B cell (primary cell): Measurements from ENCODE around the gene CALHM3. TPM values are rescaled to one million over a fixed set of nuclear protein-coding genes. Genes with fewer than 3 reads are reported as not detected.

Experiments
- ATAC-seq: fragments of 200-7000 bp; cut with Tn5 transposase; one replicate; pipeline ENCODE4 v1.10.0; 2021; ENCODE audit warnings: low read depth, mild to moderate bottlenecking, moderate number of reproducible peaks, moderate library complexity
- CTCF ChIA-PET: fragments of 350-600 bp; sonication (Branson Sonifier 250); formaldehyde crosslinking; loops from one replicate; lab custom pipeline; 2021; ENCODE audit warnings: antibody characterized with exemption, inconsistent platforms; lab: Charles Lee
- POLR2A ChIA-PET: fragments of 350-600 bp; sonication (Branson Sonifier 250); formaldehyde crosslinking; loops from one replicate; lab custom pipeline; 2021; ENCODE audit warnings: antibody characterized with exemption; lab: Charles Lee
- DNase-seq: peaks from one replicate; pipeline ENCODE4 v3.0.0; 2013
- H2AFZ ChIP-seq: 2 replicates; pipeline ENCODE4 v1.6.1; 2012; ENCODE audit warnings: mild to moderate bottlenecking, low read depth, low read length; ENCODE audit not compliant: insufficient read depth, poor library complexity, severe bottlenecking
- H3K27ac ChIP-seq, 2 donors: 1 replicate in 1 of 2; 2 replicates in 1 of 2; pipeline ENCODE4 v1.5.1; 2012 to 2013; ENCODE audit warnings: low read length in 2 of 2, mild to moderate bottlenecking in 2 of 2, moderate library complexity in 1 of 2
- H3K27me3 ChIP-seq, 4 experiments: fragments of 200-600 bp in 1 of 4; sonication (generic) in 1 of 4; replicated peaks in 1 of 4; 1 replicate in 2 of 4; 2 replicates in 2 of 4; pipeline versions ENCODE4 v1.6.1 to v1.7.0; 2013 to 2016; ENCODE audit warnings: low read length in 3 of 4, mild to moderate bottlenecking in 2 of 4, mixed read lengths in 1 of 4, moderate library complexity in 1 of 4; ENCODE audit not compliant: insufficient read depth in 4 of 4, control insufficient read depth in 3 of 4; ENCODE audit errors: control extremely low read depth in 1 of 4
- H3K36me3 ChIP-seq, 2 experiments: replicated peaks in 1 of 2; 1 replicate in 1 of 2; 2 replicates in 1 of 2; pipeline versions ENCODE4 v1.6.1 to v1.7.1; 2013; ENCODE audit warnings: low read length in 1 of 2; ENCODE audit not compliant: insufficient read depth in 2 of 2, control insufficient read depth in 1 of 2; ENCODE audit errors: control extremely low read depth in 1 of 2, extremely low read depth in 1 of 2
- H3K4me1 ChIP-seq, 2 donors: fragments of 200-600 bp in 1 of 2; sonication (generic) in 1 of 2; 1 replicate in 1 of 2; 2 replicates in 1 of 2; pipeline versions ENCODE4 v1.5.1 to v1.6.1; 2013 to 2017; ENCODE audit warnings: low read length in 2 of 2; ENCODE audit not compliant: control insufficient read depth in 2 of 2, insufficient read depth in 2 of 2
- H3K4me2 ChIP-seq: replicated peaks from 2 replicates; pipeline ENCODE3; 2012; ENCODE audit warnings: mild to moderate bottlenecking, low read depth, low read length; ENCODE audit not compliant: poor library complexity, severe bottlenecking
- H3K4me3 ChIP-seq, 5 experiments: fragments of 200-600 bp in 1 of 5; sonication (generic) in 1 of 5; 1 replicate in 3 of 5; 2 replicates in 2 of 5; pipeline versions ENCODE4 v1.5.1 to v1.7.0; 2011 to 2016; ENCODE audit warnings: low read length in 4 of 5, mild to moderate bottlenecking in 4 of 5, low read depth in 2 of 5, control low read depth in 1 of 5, moderate library complexity in 1 of 5; ENCODE audit not compliant: insufficient read depth in 1 of 5; ENCODE audit errors: control extremely low read depth in 1 of 5, extremely low read depth in 1 of 5
- H3K79me2 ChIP-seq: fragments of 200-600 bp; sonication (generic); one replicate; pipeline ENCODE4 v1.6.0; 2016; ENCODE audit warnings: low read length; ENCODE audit not compliant: control insufficient read depth, insufficient read depth
- H3K9ac ChIP-seq: fragments of 200-600 bp; sonication (generic); 2 replicates; pipeline ENCODE4 v1.6.1; 2017; ENCODE audit warnings: mild to moderate bottlenecking, low read length, moderate library complexity
- H3K9me3 ChIP-seq, 3 donors: one replicate each; pipeline versions ENCODE4 v1.6.1 to v1.7.1; 2013; ENCODE audit warnings: low read length in 2 of 3; ENCODE audit not compliant: control insufficient read depth in 2 of 3, insufficient read depth in 1 of 3; ENCODE audit errors: control extremely low read depth in 1 of 3
- H4K20me1 ChIP-seq: 2 replicates; pipeline ENCODE4 v1.6.0; 2012; ENCODE audit warnings: mild to moderate bottlenecking, low read length; ENCODE audit not compliant: insufficient read depth, control insufficient read depth, poor library complexity, severe bottlenecking
- H3K27ac Mint-ChIP-seq: one replicate; pipeline ENCODE4 v1.8.0; 2021; ENCODE audit warnings: mixed read lengths
- H3K27me3 Mint-ChIP-seq: one replicate; pipeline ENCODE4 v1.8.0; 2021; ENCODE audit warnings: mixed read lengths
- H3K4me1 Mint-ChIP-seq: one replicate; pipeline ENCODE4 v1.8.0; 2021; ENCODE audit warnings: mixed read lengths
- H3K4me3 Mint-ChIP-seq: one replicate; pipeline ENCODE4 v1.8.0; 2021; ENCODE audit warnings: mixed read lengths
- H3K9me3 Mint-ChIP-seq: one replicate; pipeline ENCODE4 v1.8.0; 2022; ENCODE audit warnings: mixed read lengths; ENCODE audit not compliant: insufficient read depth
- EZH2 ChIP-seq: IDR thresholded peaks from 2 replicates; pipeline ENCODE4 v1.6.1; 2012; ENCODE audit warnings: borderline replicate concordance, low read depth, mild to moderate bottlenecking, moderate library complexity, low read length; ENCODE audit not compliant: insufficient read depth, poor library complexity, severe bottlenecking
- WGBS: methylation state at CpG from one replicate; pipeline ENCODE4 v1.1.5; 2013; ENCODE audit warnings: missing lambda C conversion rate; ENCODE audit not compliant: insufficient coverage; 5-methylcytosine and 5-hydroxymethylcytosine counted together
- intact Hi-C: fragments of 100-400 bp; cut with micrococcal nuclease; formaldehyde crosslinking; loops from one replicate; pipeline ENCODE4 v1.10.0; 2022
- polyA plus RNA-seq: library from polyadenylated mRNA; depleted of rRNA; stranded (reverse); fragments of >200 nt; gene quantifications from 2 replicates; pipeline ENCODE4 v1.2.3, GENCODE V29; 2012
- total RNA-seq, 2 donors: library from RNA; stranded (reverse); fragments of 120-200 nt in 1 of 2; gene quantifications; 1 replicate in 1 of 2; 2 replicates in 1 of 2; pipeline versions ENCODE4 v1.2.3 to v1.2.4, GENCODE V29; 2013 to 2022
- TF ChIP-seq, protein P1 (sequence below): fragments of 200-600 bp; IDR thresholded peaks from one replicate; pipeline ENCODE4 v1.8.0; 2022; ENCODE audit warnings: antibody characterized with exemption, mild to moderate bottlenecking

The CALHM3 gene
- total and polyA plus RNA-seq, 2 donors (not counting 1 experiment from before 2014, with no cell fraction given): not detected

DNA sequence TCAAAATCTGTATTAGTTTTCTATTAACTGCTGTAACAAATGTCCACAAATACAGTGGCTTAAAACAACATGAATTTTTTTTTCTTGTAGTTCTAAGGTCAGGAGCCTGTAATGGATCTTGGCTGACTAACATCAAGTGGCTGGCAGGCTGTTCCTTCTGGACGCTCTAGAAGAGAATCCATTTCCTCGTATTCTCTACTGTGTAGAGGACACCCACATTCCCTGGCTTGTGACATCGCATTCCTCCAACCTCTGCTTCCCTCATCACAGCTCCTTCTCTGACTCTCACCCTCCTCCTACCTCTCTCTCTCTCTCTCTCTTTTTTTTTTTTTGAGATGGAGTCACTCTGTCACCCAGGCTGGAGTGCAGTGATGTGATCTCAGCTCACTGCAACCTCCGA, 15.5 kb downstream of the CALHM3 start:
- H3K4me3 Mint-ChIP-seq: no peak overlapping the region
- POLR2A ChIA-PET: no interaction called here
- H3K9me3 Mint-ChIP-seq: no peaks in the 10 kb centered on the region
- no peaks in the 10 kb centered on the region for H3K79me2 ChIP-seq
- H3K4me1 ChIP-seq: peaks cover 14 to 43% of the 10 kb centered on the region in 2 donors
- H3K27ac ChIP-seq: no peak overlapping the region
- no peaks in the 10 kb centered on the region for H3K27me3 Mint-ChIP-seq
- H4K20me1 ChIP-seq: no peaks in the 10 kb centered on the region
- H3K27ac Mint-ChIP-seq: no peak overlapping the region
- no peaks in the 10 kb centered on the region for H3K9me3 ChIP-seq
- no peaks in the 10 kb centered on the region for H3K36me3 ChIP-seq
- H3K4me1 Mint-ChIP-seq: peaks cover 38% of the 10 kb centered on the region
- H3K9ac ChIP-seq: no peak overlapping the region
- H3K4me2 ChIP-seq: no peak overlapping the region
- no peak overlapping the region for H3K4me3 ChIP-seq
- 100% methylated on average over 1 of the region's 4 CpGs for WGBS
- CTCF ChIA-PET: interaction anchor here (1.5 to 1.6 kb wide), 2 partner anchors 11 to 13 kb away, joined by 3 to 4 read pairs; partner anchors contain the start of gene CALHM2
- TF ChIP-seq, protein P1, sequence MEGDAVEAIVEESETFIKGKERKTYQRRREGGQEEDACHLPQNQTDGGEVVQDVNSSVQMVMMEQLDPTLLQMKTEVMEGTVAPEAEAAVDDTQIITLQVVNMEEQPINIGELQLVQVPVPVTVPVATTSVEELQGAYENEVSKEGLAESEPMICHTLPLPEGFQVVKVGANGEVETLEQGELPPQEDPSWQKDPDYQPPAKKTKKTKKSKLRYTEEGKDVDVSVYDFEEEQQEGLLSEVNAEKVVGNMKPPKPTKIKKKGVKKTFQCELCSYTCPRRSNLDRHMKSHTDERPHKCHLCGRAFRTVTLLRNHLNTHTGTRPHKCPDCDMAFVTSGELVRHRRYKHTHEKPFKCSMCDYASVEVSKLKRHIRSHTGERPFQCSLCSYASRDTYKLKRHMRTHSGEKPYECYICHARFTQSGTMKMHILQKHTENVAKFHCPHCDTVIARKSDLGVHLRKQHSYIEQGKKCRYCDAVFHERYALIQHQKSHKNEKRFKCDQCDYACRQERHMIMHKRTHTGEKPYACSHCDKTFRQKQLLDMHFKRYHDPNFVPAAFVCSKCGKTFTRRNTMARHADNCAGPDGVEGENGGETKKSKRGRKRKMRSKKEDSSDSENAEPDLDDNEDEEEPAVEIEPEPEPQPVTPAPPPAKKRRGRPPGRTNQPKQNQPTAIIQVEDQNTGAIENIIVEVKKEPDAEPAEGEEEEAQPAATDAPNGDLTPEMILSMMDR: no peak
- no peak for TF ChIP-seq EZH2
- intact Hi-C loops: no loop called here
- DNase-seq (no peak), ATAC-seq (no peak)
- no peaks in the 10 kb centered on the region for H3K27me3 ChIP-seq
- H2AFZ ChIP-seq: no peak overlapping the region

DNA sequence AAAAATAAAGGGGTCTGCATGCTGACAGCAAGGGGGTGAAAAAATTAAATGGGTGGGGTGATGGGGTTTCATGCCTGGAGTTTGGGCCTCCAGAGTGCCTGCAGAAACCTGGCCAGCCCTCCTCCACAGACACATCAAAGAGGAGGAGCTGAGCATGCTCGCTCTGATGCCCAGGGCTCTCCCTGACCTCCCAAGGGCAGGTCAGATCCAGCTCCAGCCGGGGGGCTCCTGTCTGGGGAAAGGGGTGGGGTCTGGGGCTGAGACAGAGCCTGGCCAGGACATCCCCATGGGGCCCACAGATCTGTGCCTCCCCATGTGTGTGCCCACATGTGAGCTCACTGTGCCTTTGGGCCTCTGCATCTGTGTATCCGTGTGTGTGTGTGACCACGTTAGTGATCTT, 19.4 kb downstream of the CALHM3 start:
- no peak overlapping the region for H3K4me3 Mint-ChIP-seq
- no peaks in the 10 kb centered on the region for H3K36me3 ChIP-seq
- H3K4me2 ChIP-seq: peak overlapping the region; percentile 19
- no peaks in the 10 kb centered on the region for H3K27me3 Mint-ChIP-seq
- peaks cover 3 to 18% of the 10 kb centered on the region in 2 donors for H3K4me1 ChIP-seq
- no peaks in the 10 kb centered on the region for H3K27me3 ChIP-seq
- no peak overlapping the region for H3K4me3 ChIP-seq
- POLR2A ChIA-PET: interaction anchor here (0.6 kb wide), 1 partner anchor 31 kb away, joined by 5 read pairs; no protein-coding TSS in a partner anchor
- DNase-seq (no peak), ATAC-seq (no peak)
- H3K9me3 ChIP-seq: no peaks in the 10 kb centered on the region
- H3K9me3 Mint-ChIP-seq: no peaks in the 10 kb centered on the region
- whole genome bisulfite sequencing: 63% methylated on average over 3 of the region's 4 CpGs
- no peak overlapping the region for H3K9ac ChIP-seq
- no peaks in the 10 kb centered on the region for H4K20me1 ChIP-seq
- H2AFZ ChIP-seq: no peak overlapping the region
- peaks cover 17% of the 10 kb centered on the region for H3K4me1 Mint-ChIP-seq
- CTCF ChIA-PET: no interaction called here
- no peak overlapping the region for H3K27ac ChIP-seq
- no peaks in the 10 kb centered on the region for H3K79me2 ChIP-seq
- H3K27ac Mint-ChIP-seq: no peak overlapping the region
- intact Hi-C loops: no loop called here
- no peak for TF ChIP-seq EZH2
- TF ChIP-seq, protein P1: no peak
